HS-5 (cell line): ENCODE data around the gene NEFH.
"Not testable (repeated sequence)": the region's sequence is repeated elsewhere in the genome, so short reads cannot be mapped to it uniquely, and the experiment has no call there.

Experiments used
- DNase-seq: peaks from one replicate; pipeline ENCODE4 v3.0.0-alpha.2; 2012; ENCODE audit warnings: low read depth

Gene NEFH, protein sequence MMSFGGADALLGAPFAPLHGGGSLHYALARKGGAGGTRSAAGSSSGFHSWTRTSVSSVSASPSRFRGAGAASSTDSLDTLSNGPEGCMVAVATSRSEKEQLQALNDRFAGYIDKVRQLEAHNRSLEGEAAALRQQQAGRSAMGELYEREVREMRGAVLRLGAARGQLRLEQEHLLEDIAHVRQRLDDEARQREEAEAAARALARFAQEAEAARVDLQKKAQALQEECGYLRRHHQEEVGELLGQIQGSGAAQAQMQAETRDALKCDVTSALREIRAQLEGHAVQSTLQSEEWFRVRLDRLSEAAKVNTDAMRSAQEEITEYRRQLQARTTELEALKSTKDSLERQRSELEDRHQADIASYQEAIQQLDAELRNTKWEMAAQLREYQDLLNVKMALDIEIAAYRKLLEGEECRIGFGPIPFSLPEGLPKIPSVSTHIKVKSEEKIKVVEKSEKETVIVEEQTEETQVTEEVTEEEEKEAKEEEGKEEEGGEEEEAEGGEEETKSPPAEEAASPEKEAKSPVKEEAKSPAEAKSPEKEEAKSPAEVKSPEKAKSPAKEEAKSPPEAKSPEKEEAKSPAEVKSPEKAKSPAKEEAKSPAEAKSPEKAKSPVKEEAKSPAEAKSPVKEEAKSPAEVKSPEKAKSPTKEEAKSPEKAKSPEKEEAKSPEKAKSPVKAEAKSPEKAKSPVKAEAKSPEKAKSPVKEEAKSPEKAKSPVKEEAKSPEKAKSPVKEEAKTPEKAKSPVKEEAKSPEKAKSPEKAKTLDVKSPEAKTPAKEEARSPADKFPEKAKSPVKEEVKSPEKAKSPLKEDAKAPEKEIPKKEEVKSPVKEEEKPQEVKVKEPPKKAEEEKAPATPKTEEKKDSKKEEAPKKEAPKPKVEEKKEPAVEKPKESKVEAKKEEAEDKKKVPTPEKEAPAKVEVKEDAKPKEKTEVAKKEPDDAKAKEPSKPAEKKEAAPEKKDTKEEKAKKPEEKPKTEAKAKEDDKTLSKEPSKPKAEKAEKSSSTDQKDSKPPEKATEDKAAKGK

GRCh38 chr22:29479417-29480261, at the start of gene NEFH:
Gene NEFH, plus strand, starts transcription at chr22:29480218. Its CDS starts 45 bp downstream, at chr22:29480263.
- DNase-seq: no peak

GRCh38 chr22:29431986-29432385, 48.0 kb upstream of the NEFH start:
- DNase-seq: no peak

DNA sequence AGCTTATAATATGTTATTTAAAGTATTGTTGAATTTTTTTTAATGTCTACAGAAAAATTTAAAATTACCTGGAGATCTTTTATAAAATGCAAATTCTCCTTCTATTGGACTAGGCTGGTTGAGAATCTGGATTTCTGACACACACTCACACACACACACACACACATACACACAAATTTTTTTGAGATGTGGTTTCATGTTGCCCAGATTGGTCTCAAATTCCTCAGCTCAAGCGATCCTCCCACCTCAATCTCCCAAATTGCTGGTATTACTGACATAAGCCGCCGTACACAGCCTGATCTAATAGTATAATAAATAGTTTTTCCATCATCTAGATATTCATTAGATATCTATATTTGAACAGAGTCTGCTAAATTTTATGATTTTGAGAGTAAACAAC, 46.2 kb upstream of the NEFH start:
- DNase-seq: no peak

- DNase-seq: no peak
Observed at GRCh38 chr22:29434288-29434687, 45.7 kb upstream of the NEFH start.

DNA sequence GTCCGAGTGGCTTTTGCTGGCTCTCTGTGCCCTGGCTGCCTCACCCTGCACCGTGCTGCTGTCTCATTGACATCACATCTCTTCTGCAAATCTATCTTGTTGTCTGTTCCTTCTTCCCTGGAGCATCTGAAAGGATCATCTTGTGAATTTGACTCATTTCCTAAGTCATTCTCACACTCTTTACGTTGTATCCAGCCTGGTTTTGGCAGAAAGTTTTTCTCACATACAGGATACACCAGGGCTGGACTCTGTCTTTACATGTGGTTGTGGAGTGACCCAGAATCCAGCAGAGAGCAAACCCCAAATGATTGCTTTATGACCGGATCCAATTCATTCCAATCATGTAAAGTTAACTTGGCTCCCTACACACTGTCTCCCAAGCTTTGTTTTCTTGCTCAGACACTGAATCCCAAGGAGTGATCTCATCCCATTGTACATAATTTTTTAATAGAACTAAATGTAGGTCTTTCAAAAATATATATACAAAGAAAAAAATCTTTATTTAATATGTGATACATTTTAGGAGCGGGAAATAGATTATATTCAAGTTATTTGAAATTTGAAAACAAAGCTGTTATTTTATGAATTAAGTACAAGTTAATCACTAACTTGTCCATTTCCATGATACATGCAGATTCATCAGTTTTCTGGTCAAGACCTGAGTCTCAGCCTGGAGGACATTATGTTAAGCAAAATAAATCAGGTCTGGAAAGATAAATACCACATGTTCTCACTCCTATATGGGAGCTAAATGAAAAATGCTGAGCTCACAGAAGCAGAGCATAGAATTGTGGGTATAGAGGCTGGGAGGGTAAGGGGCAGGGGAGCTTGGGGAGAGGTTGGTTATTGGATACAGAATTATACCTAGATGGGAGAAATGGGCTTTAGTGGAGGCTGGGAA, 44.5 kb upstream of the NEFH start:
- DNase-seq: no peak

DNA sequence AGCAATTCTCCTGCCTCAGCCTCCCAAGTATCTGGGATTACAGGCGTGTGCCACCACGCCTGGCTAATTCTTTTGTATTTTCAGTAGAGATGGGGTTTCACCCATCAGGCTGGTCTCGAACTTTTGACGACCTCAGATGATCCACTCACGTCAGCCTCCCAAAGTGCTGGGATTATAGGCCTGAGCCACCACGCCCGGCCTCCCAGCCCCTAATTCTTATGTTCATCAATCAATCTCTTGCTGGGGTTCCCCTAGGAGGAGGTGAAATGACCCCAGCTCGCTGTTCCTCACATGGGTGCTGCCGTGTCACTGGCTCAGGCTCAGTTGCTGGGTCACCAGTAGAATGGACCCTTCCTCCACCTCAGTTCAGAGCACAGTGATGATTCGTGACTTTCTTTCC, 41.7 kb upstream of the NEFH start, which contains the start of gene RFPL1:
Gene RFPL1 (plus strand): TSS at position 301 of the 400 bp plus-strand sequence.
- DNase-seq: not testable (repeated sequence)

DNA sequence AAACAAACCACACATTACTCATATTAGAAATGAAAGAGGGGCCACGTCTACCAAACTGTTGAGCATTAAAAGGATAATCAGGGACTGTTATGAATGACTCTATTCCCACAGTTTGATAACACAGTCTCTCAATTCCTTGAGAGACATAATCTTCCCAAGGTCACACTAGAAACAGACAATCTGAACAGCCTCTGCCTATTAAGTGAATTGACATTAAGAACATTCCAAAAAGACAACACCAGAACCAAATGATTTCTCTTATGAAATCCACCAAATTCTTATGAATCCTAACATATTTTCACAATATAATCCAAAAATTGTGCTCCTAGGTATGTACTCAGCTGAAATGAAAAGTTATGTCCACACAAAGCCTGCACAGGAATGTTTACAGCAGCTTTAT, 37.0 kb upstream of the NEFH start:
- no peak for DNase-seq

DNA sequence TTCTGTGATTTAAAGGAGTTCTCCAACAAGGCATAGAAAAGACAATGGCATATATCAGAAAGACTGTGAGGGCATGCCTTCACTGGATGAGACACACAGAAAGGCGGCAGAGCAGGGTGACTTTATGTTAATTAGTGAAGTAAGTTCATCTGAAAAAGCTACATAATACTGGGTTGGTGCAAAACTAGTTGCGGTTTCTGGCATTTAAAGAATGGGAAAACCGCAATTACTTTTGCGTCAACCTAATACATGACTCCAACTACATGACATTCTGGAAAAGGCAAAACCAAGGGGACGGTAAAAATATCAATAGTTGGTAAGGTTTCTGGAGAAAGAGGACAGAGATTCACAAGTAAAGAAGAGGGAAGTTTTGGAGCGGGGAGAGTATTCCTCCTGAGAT, 36.6 kb upstream of the NEFH start:
- DNase-seq: no peak

DNA sequence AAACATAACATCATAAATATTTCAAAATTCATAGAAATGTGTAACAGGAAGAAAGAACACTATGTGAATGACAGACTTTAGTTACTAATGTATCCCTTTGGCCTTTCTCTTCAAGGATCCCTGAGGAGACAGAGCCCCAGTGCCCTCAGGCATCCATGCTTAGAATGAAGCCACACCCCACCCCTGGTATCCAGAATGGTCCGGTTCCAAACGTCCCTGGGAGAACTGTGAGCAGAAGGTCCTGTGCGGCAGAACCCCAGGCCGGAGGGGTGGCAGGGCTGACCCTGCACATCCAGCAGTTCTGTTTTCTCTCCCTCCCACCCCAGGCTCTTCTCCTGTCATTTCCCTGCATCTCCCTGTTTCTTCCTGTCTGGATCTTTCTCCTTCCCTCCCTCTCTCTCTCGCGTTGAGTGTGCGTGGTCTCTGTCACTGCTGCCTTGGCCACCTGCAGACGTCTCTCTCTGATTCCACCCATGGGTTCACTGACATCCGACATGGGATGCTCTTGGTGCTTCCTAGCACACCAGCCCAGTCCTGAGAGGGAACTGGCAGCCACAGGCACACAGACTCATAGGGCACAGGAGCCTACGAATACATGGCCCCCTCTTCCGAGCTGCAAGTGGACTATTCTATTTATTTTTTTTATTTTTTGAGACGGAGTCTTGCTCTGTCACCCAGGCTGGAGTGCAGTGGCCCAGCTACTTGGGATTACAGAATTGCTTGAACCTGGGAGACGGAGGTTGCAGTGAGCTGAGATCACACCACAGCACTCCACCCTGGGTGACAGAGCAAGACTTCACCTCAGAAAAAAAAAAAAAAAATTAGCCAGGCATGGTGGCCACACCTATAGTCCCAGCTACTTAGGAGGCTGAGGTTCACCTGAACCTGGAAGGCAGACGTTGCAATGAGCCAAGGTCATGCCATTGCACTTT, 35.9 kb upstream of the NEFH start:
- DNase-seq: no peak

- no peak for DNase-seq
Observed at GRCh38 chr22:29445508-29445907, 34.5 kb upstream of the NEFH start.

GRCh38 chr22:29447906-29448305, 32.1 kb upstream of the NEFH start:
- DNase-seq: no peak

DNA sequence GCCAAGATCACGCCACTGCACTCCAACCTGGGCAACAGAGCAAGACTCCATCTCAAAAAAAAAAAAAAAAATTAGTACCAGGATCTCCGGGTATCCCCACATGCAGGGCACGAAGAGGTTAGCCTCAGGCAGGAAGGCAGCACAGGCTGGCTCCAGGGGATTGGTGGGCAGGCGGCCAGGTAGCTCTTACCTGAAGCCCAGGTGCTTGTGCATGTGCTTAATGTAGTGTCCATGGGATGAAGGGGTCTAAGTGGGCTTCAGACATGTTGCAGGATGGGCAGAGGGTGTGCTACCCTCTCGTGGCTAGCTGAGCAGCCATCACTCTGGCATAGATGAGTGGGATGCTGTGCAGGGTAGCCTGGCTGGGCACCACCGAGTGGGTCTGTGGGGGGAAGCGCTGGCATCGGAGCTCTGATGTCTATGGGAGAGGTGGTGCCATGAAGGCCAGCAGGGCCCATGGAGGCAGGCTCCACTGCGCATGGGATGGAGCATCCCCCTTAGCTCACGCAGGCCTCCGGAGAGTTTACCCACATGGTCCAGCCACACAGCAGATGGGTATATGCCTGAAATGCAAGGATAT, 30.6 kb upstream of the NEFH start:
- no peak for DNase-seq

- DNase-seq: no peak
Observed at GRCh38 chr22:29450222-29450621, 29.8 kb upstream of the NEFH start.

DNA sequence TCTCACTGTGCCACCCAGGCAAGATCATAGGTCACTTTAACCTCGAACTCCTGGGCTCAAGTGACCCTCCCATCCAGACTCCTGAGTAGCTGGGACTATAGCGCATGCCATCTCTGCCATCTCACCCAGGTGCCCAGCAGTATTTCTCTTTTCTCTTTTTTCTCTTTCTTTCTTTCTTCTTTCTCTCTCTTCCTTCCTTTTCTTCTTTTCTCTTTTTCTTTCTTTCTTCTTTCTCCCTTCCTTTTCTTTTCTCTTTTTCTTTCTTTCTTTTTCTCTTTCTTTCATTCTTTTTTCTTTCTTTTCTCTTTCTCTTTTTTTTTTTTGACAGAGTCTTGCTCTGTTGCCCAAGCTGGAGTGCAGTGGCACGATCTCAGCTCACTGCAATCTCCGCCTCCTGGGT, 28.2 kb upstream of the NEFH start:
- DNase-seq: no peak

DNA sequence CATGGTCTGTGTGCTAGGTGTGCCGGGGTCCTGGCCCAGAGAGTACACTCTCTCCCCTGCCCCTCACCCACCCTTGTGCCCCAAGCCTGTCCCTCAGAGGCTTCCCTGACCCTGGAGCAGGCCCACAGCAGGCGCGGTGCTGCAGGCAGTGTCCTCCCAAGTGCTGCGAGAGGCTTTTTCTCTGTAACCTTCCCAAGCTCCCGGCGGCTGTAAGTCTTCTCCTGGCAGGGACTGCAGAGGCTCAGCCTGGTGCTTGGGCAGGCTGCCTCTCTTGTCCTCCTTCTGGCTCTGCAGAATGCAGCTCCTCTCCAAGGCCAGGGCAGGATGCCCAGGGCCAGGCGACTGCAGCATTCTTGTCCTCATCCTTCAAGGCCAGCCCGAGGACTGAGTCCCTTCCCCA, 25.7 kb upstream of the NEFH start:
- DNase-seq: no peak

- no peak for DNase-seq
Observed at GRCh38 chr22:29456211-29456671, 23.8 kb upstream of the NEFH start.

GRCh38 chr22:29457730-29458129, 22.3 kb upstream of the NEFH start:
- no peak for DNase-seq

DNA sequence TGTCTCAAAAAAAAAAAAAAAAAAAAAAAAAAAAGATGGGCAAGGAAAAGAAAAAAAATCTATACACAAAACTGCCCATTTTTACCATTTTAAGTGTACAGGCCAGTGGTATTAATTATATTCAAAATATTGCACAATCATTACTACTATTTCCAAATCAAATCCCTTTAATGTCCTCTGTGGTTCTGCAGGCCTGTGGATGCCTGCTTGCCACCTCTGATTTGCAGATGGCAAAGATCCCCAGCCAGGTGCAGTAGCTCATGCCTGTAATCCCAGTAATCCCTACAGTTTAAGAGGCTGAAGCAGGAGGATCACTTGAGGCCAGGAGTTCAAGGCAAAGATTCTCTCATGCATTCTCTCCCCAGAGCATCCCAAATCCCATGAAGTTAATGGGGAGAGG, 21.5 kb upstream of the NEFH start:
- no peak for DNase-seq

DNA sequence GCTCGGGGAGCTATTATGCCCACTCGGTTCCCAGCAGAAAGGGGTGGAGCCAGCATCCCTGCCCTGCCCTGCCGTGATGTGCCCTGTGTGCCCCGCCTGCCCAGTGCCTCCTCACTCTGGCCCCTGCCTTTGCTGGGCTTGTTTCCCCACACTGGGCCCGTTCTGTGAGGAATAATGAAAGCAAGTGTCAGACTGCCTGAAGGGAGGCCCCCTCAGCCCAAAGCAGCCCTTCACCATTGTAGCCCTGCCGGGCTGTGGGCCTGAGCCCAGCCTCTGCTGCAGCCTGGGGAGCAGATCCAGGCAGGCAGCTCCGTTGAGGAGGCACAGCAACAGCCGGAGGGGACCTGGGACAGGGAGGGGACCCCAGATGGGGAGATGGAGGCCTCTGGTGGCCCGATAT, 20.2 kb upstream of the NEFH start:
- DNase-seq: no peak
